Fibroblast of pulmonary artery (primary cell): ENCODE results near the gene VEPH1.

Experiments used
- DNase-seq: peaks from one replicate; pipeline ENCODE4 v3.0.0-alpha.2; 2010; ENCODE audit warnings: low read depth
- H3K4me3 ChIP-seq: replicated peaks from 2 replicates; pipeline ENCODE4 v1.5.1; 2011; ENCODE audit warnings: low read depth, mild to moderate bottlenecking, control low read depth, low read length, moderate library complexity
- TF ChIP-seq, protein P1 (sequence below): IDR thresholded peaks from 2 replicates; pipeline ENCODE4 v1.5.1; 2011; ENCODE audit warnings: mild to moderate bottlenecking, control low read depth, low read length, inconsistent platforms; ENCODE audit errors: missing control alignments

The VEPH1 gene

DNA sequence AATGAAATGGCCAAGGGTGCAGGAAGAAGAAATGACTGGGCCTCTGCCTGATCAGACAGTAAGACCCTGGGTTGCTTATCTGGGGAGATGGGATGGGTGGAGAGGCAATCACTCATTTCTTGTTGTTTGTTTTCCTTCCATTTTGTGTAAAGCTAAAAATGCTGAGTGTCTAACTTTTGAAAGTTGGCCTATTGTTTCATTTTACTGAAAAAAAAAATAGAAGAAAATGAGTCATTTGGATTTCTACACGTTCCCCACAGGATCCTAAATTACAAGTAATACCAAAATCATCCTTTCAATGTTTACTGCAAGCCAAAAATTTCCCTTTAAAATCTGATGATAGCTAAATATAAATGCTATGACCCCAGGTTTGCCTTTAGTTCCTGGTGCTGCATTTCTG lies 36.0 kb downstream of the VEPH1 start:
- no peak overlapping the region for H3K4me3 ChIP-seq
- TF ChIP-seq, protein P1, sequence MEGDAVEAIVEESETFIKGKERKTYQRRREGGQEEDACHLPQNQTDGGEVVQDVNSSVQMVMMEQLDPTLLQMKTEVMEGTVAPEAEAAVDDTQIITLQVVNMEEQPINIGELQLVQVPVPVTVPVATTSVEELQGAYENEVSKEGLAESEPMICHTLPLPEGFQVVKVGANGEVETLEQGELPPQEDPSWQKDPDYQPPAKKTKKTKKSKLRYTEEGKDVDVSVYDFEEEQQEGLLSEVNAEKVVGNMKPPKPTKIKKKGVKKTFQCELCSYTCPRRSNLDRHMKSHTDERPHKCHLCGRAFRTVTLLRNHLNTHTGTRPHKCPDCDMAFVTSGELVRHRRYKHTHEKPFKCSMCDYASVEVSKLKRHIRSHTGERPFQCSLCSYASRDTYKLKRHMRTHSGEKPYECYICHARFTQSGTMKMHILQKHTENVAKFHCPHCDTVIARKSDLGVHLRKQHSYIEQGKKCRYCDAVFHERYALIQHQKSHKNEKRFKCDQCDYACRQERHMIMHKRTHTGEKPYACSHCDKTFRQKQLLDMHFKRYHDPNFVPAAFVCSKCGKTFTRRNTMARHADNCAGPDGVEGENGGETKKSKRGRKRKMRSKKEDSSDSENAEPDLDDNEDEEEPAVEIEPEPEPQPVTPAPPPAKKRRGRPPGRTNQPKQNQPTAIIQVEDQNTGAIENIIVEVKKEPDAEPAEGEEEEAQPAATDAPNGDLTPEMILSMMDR: no peak
- peak; percentile 60 for DNase-seq

DNA sequence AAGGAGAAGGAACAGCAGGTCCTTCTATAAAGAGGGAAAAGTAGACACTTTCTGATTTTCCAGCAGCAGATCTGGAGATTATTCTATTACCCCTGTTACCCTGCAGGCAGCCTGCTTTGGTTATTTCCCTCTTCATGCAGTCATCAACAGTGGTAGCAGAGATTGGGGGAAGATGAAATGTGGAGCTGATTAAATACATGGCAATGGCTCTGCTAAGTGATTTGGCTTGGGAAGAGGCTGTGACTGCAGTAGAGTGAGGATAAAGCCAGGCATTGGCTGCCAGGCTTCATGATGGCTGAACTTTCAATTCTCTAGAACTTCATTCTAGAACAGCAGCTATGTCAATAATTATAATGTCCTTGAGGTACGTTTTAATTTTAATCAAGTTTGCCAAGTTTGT lies 37.5 kb downstream of the VEPH1 start:
- H3K4me3 ChIP-seq: no peak overlapping the region
- DNase-seq: no peak
- TF ChIP-seq, protein P1: no peak

DNA sequence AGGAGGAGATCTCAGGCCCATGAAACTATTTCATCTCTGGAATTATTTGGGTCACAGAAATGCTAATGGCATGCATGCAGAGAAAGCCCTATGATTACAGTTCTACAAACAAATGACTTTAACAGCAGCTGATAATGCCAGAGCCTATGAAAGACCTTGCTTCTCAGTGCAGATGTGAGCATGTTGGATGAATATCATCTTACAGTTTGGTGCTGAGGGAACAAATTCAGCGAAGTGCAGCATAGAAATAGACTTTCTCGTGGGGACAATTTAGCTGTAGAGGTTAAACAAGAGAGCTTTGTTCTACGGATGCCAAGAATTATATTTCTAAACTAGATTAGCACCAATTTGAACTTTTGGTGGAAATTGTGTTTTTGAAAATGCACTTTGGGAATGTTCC lies 38.9 kb downstream of the VEPH1 start:
- TF ChIP-seq, protein P1: no peak
- H3K4me3 ChIP-seq: no peak overlapping the region
- no peak for DNase-seq

DNA sequence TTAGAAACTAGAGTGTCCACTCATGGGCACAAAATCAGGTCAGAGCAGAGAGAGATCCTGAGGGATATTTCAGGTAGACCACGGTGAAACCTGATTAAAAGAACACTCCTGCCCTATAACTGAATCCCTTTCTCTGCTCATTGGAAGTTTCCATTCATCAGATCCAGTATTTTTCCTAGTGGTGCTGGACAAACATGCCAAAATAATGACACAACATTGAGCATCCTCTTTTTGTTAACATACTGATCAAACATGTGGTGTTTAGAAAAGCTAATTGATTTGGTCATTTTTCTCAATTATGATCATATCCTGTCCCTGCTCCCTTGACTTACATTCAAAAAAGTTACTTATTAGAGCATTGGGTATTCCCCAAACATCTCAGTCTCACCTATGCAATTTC lies 39.4 kb downstream of the VEPH1 start:
- TF ChIP-seq, protein P1: no peak
- no peak overlapping the region for H3K4me3 ChIP-seq
- DNase-seq: no peak

DNA sequence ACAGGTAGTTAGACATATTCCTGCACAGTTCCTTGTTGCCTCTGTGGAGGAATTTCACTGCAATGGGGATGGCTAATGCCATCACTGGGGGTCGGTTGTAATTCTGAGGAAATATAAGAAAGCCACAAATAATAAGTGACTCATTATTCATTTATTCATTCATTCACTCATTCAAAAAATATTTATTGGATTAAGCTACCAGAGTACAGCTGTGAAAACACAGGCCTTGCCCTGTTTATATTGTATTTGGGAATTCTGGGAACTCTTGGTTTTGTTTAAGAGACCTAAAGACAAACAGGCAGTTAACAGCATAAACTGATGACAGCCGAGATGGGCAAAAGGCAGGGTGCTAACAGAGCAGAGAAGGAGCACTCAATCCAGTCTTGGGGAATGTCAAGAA lies 43.0 kb downstream of the VEPH1 start:
- no peak overlapping the region for H3K4me3 ChIP-seq
- DNase-seq: no peak
- TF ChIP-seq, protein P1: no peak

DNA sequence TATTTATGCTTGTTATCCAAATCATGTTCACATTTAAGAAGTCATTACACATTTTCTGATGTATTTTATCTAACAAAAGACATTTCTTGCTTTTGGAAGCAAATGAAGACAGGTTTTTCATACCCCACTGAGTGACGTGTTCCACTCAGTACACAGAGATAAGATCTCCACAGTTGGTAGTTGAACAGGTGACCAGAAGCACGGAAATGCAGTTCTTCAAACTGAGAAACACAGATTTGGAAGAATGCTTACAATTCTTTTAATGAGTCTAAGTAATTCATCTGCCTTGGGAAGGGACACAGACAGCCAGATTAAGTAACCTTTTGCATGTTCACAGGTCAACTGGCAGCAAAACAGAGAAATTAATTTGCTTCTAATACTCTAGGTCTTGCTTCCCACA lies 43.5 kb downstream of the VEPH1 start:
- no peak for DNase-seq
- TF ChIP-seq, protein P1: no peak
- H3K4me3 ChIP-seq: no peak overlapping the region

DNA sequence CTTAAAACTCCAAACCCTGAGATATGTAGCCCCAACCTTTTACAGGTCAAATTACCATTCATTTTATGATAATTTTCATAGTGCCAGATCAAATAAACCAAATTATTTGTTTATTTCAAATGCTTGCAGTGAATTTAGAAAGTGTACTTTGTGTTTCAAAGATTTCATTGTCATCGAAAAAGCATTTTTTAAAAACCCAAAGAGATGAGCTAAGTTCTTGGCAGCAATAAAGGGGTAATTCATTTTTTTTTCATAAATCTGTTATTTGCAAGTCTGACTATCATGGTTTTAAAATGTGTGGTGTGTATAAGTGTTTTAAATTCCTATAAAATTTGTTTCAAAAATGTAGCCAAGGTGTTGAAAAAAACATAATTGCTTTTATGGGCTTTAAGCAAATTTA lies 49.4 kb downstream of the VEPH1 start:
- no peak for DNase-seq
- TF ChIP-seq, protein P1: no peak
- no peak overlapping the region for H3K4me3 ChIP-seq
